ENCODE data around the gene GSTM5.
"Not testable (repeated sequence)": the region's sequence is repeated elsewhere in the genome, so short reads cannot be mapped to it uniquely, and the experiment has no call there.

GSTM5 gene

GRCh38 chr1:109726728-109727373 lies 14.8 kb downstream of the GSTM5 start:
- no peak for DNase-seq

DNA sequence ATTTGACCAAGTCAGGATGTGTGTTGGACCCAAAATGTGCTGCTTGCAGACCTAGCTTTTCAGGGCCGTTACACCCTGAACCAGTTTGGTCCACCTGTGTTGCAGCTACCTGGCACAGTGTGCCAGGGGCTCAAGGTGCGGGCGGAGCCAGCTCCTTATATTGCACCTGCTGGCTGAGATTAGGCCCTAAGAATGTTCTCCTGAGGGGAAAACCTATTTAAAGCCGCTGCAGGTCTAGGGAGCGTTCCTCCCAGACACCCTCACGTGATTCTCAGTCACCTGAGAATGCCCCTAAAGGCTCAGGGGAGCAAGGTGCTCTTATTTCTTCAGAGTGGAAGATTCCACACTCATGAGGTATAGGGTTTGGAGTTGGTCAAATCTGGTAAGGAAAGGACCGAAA lies 16.8 kb downstream of the GSTM5 start:
- no peak for DNase-seq

DNA sequence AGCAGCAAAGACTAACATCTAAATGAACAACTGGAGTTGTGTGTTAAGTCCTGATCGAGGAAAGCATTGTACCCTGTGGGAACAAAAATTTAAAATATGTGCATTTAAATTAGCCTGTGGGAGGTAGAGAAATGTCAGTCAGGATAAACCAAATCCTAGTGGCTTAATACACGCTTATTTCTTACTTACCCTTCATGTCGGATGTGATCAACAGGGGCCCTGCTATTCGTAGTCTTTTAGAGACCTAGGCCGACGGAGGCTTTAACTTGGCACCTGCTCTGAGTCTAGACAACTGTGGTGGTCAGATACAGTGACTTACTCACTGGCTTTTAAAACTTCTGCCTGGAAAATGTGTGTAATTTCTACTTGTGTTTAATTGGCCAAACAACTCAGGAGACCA lies 18.6 kb downstream of the GSTM5 start:
- no peak for DNase-seq

DNA sequence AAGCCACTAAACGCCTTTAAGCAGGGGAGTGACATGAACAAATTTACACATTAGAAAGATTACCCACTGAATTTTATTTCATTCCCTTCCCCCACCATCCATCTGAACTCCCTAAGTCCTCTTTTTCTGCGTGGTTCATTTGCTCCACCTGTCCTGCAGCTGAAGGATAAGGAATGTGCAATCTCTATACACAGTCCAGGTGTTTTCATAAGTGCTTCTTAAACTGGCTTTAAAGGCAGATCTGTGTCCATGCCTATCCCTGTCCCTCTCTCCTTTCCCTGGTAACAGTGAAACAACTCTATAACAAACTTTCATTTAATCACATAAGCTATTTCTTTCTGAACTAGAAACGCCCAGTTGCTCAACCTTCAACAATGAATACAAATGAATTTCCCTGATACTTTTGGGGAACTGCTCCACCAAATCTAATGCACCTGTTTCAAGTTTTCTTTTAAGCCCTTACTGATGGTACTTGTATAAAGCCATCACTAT lies 20.4 kb downstream of the GSTM5 start:
- no peak for DNase-seq

- no peak for DNase-seq
Observed at GRCh38 chr1:109733236-109733870, 21.3 kb downstream of the GSTM5 start.

DNA sequence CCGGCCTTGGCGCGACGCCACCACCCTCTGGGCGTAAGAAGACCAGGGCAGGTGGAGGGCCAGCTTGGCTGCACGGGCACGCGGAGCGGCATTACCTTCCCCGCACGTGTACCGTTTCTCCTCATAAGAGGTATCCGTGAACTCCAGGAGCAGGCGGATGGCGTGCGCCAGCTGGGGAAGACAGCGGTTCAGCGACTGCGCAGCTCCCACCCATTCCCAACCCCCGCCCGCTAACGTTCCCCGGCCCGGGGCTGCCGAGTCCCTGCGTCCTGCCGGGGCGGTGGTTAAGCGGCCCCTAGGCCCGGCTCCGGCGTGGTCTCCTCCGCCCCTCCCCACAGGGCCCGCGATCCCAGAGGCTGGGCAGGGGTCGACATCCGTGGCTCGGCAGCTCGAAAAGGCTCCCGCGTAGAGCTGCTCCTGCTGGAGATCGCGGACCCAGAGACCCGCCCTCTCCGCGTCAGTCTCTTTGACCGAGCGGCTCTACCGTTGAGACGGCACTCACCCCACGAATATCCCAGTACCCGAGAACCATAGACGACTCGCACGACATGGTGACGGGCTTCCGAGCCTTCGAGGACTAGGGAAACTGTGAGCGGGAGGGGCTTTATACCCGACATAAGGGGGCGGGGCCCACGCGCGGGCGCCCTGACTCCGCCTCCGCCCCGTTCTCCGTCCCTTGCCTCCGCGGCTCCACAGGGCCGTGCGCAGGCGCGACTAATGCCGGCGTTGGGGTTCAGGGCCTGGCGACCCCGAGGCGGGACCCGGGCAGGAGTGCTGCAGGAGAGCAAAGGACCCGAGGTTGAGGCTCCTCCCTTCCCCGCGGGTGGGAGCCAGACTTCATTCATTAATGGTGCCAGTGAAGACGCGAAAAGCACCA lies 27.9 kb downstream of the GSTM5 start:
- DNase-seq: peak; percentile 96

GRCh38 chr1:109740615-109741373 lies 28.7 kb downstream of the GSTM5 start, which contains the start of gene GSTM3:
TSS of gene GSTM3 (minus strand) at chr1:109741038. CDS start at chr1:109740287, 751 bp downstream.
- no peak for DNase-seq

DNA sequence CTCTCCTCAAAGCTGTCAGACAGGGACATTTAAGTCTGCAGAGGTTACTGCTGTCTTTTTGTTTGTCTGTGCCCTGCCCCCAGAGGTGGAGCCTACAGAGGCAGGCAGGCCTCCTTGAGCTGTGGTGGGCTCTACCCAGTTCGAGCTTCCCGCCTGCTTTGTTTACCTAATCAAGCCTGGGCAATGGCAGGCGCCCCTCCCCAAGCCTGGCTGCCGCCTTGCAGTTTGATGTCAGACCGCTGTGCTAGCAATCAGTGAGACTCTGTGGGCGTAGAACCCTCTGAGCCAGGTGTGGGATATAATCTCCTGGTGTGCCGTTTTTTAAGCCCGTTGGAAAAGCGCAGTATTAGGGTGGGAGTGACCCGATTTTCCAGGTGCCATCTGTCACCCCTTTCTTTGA lies 36.3 kb downstream of the GSTM5 start:
- DNase-seq: not testable (repeated sequence)

- DNase-seq: no peak
Observed at GRCh38 chr1:109749221-109749620, 37.2 kb downstream of the GSTM5 start.

GRCh38 chr1:109750241-109750882 lies 38.3 kb downstream of the GSTM5 start:
- DNase-seq: no peak

GRCh38 chr1:109750920-109751319 lies 38.9 kb downstream of the GSTM5 start:
- no peak for DNase-seq

DNA sequence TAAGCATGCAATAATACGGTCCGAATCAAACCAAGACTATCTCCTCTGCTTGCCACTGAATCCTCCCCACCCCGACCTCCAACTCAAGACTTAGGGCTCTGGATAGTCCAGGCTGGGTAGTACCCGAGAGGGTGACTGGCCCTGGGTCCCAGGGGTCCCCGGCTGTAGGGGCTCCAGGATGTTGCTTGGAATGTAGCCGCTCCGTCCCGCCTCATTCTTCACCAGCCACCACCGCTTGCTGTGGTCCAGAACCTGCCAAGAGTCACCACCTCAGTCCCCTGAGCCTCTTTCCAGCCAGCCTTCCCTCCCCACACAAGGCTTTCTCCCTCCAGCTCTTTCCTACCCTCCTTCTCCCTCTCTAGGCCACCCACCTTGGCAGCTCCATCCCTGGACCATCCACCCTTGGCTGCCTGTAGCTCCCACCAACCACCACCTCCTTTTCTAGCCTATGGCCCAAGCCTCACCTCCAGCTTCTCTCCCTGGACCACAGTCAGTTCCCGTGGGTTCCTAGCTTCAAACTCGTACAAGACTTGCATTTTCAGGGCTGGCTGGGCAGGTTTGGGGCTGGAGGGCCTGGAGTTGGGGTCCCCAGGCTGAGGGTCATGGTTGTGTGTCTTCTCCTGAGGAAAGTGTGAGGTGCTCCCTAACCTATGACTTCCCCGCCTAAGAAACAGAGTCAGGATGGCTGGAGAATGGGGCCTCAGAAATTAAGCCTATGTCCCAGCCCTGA lies 39.6 kb downstream of the GSTM5 start:
- no peak for DNase-seq

- DNase-seq: no peak
Observed at GRCh38 chr1:109754738-109755137, 42.7 kb downstream of the GSTM5 start.

- not testable (repeated sequence) for DNase-seq
Observed at GRCh38 chr1:109756325-109756724, 44.3 kb downstream of the GSTM5 start.

GRCh38 chr1:109756848-109757521 lies 44.9 kb downstream of the GSTM5 start:
- DNase-seq: no peak

GRCh38 chr1:109757936-109758786 lies 46.1 kb downstream of the GSTM5 start:
- DNase-seq: no peak

- no peak for DNase-seq
Observed at GRCh38 chr1:109759513-109760334, 47.7 kb downstream of the GSTM5 start.

GRCh38 chr1:109760581-109761226 lies 48.7 kb downstream of the GSTM5 start:
- no peak for DNase-seq
